ENCODE data around the gene HIPK3.

Gene HIPK3

DNA sequence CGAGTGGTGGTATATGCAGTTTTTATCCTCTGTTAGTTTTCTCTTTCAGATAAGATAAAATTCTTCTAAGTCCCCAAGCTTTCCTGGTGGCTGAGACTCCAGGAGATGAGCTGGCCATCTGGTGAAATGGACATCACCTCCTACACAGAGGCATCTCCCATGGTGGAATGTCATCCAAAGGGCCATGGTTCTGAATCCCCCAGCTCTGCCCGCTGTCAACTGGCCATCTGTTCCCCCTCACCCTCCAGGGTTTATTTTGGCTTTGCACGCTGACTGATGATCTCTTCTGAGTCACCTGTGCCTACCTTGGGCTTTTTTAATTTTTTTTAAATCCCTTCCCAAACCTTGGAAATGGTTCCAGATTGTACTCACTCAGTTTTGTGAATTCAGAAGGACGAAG, 142.2 kb downstream of the HIPK3 start:
- no peak for DNase-seq

DNA sequence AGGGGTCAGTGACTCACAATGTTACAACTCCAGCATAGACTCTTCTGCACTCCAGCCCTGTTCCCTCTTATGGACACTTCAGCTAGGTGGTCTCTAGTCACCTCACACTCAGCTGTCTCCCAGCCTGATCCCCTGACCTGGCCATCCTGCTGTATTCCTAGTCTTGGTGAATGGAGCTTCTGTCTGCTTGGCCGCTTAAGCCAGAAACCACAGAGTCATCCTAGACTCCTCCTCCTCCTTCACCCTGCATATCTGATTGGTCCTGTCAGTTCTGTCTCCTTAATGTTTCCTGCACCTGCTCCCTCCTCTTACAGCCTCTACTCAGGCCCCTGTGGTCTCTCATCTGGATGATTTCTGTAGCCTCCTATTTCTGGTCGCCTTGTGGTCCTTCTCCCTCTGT, 144.9 kb downstream of the HIPK3 start:
- DNase-seq = no peak

DNA sequence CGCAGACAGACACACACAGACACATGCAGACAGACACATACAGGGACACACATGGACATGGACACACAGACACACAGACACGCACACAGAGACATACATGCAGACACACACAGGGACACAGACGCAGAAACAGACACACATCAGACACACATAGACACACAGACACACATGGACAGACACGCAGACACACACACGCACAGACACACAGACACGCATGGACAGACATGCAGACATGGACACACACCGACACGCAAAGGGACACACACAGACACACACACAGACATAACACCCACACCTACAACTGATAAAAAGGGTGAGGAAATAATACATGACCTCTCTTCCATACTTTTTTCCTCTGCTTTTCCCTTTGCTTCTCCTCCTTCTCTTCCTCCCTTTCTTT, 146.2 kb downstream of the HIPK3 start:
- no peak for DNase-seq

DNA sequence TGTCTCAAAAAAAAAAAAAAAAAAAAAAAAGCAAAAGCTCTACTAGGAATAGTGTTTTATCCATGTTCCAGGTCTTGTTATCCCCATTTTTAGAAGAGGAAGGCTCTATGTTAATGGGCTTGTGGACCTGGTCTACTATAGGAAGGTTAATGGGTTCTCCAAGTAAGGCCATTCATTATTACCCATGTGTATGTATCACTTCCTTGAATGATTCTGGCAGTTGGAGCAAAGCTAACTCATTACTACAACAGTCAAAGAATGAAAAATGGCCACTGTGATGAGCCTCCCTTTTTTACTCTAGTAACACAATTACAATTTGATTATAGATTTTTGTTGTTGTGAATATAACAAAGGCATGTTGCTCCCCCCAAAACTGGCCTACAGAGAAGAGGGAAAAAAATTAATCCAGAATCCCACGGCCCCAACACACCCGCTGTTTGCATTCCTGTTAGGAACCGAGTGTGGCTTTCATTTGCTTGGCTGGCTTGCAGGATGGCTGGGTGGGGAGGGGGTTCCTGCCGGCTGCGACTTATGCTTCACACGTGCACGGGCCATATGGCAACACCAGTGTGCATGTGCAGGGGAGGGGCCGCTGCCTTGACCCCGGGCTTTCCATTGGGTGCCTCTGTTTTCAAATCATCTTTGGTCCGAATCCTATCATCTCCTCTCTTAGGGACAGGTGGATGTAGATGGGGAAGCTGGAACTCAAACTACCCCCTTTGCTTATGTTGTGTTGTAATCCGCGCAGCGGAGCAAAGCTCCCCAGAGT, 148.8 kb downstream of the HIPK3 start:
- DNase-seq = no peak
